ENCODE results near the gene CSK.

GRCh38 chr15:74845208-74845568, 63.3 kb downstream of the CSK start:
- TF ChIP-seq CTCF (IDR thresholded peaks at IDR 0.05) = no peak
- TF ChIP-seq POLR2A (IDR thresholded peaks at IDR 0.05) = no peak
